Activated CD8-positive, alpha-beta T cell treated with anti-CD3 and anti-CD28 coated beads, Interleukin-2, amount 10 ng/mL, durations not matched to agents 7 days and 5 days (primary cell): ENCODE measurements around the gene OR10G3. TPM values are rescaled to one million over a fixed set of nuclear protein-coding genes. Genes with fewer than 3 reads are reported as not detected.
A peak's percentile ranks its signal among the peaks of the same experiment; 100 is the strongest.

Source experiments
- ATAC-seq: fragments of 150-1000 bp; cut with Tn5 transposase; one replicate; pipeline ENCODE4 v1.10.0; 2021; ENCODE audit warnings: moderate library complexity
- CTCF ChIA-PET: fragments of 350-600 bp; sonication (Branson Sonifier 250); formaldehyde crosslinking; loops from one replicate; lab custom pipeline; 2021; ENCODE audit warnings: antibody characterized with exemption; lab: Charles Lee
- POLR2A ChIA-PET: fragments of 350-600 bp; sonication (Branson Sonifier 250); formaldehyde crosslinking; loops from one replicate; lab custom pipeline; 2021; ENCODE audit warnings: antibody characterized with exemption; lab: Charles Lee
- DNase-seq: peaks from one replicate; pipeline ENCODE4 v3.0.0-alpha.2; 2020
- H3K27ac Mint-ChIP-seq: one replicate; pipeline ENCODE4 v1.8.0; 2021; ENCODE audit warnings: mild to moderate bottlenecking, mixed read lengths
- H3K27me3 Mint-ChIP-seq: one replicate; pipeline ENCODE4 v1.8.0; 2021; ENCODE audit warnings: low read depth, mixed read lengths
- H3K36me3 Mint-ChIP-seq: one replicate; pipeline ENCODE4 v1.8.0; 2021; ENCODE audit warnings: low read depth, mixed read lengths
- H3K4me1 Mint-ChIP-seq: one replicate; pipeline ENCODE4 v1.8.0; 2021; ENCODE audit warnings: low read depth, mixed read lengths
- H3K4me3 Mint-ChIP-seq: one replicate; pipeline ENCODE4 v1.8.0; 2021; ENCODE audit warnings: mild to moderate bottlenecking, mixed read lengths
- H3K9me3 Mint-ChIP-seq: one replicate; pipeline ENCODE4 v1.8.0; 2022; ENCODE audit warnings: mixed read lengths; ENCODE audit not compliant: insufficient read depth
- total RNA-seq, 2 experiments: library from RNA; stranded (reverse); gene quantifications; one replicate each; pipeline ENCODE4 v1.2.3, GENCODE V29; 2021

OR10G3 gene
- total RNA-seq, 2 experiments from 2014 or later, result not detected

- Mint-ChIP-seq H3K27me3 (peaks cover 56% of the 10 kb centered on the region), H3K9me3 (no peaks in the 10 kb centered on the region), H3K36me3 (no peaks in the 10 kb centered on the region), H3K4me3 (no peak overlapping the region), H3K4me1 (peaks cover 5% of the 10 kb centered on the region), H3K27ac (no peak overlapping the region)
- CTCF ChIA-PET, result interaction anchor here (1.0 to 1.1 kb wide), 2 partner anchors 21 to 36 kb away, joined by 3 to 11 read pairs; no protein-coding TSS in a partner anchor
- POLR2A ChIA-PET, result no interaction called here
- ATAC-seq (peak; percentile 44), DNase-seq (no peak)
These were observed 45.3 kb downstream of the OR10G3 start for GRCh38 chr14:21534576-21534975.

DNA sequence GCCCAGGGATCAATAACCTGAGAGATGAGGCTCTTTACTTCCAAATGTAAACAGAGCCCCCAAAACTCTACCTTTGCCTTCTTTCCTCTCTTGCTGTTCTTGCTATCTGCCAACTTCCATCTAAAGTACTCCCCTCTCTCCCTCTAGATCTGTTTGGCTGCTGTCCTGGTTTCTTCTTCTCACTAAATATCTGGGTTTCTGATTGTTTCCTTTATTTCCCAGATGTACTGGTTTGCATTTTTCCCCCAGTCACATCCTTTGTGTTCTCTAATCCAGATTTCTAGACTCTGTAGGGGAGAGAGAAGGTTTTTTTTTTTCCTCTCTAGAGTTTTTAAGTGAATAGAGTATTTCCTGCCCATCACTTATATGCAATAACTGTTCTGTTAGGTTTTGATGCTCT is 46.6 kb downstream of the OR10G3 start:
- Mint-ChIP-seq H3K9me3 (no peaks in the 10 kb centered on the region), H3K27ac (no peak overlapping the region), H3K4me1 (peaks cover 5% of the 10 kb centered on the region), H3K4me3 (no peak overlapping the region), H3K27me3 (peaks cover 43% of the 10 kb centered on the region), H3K36me3 (no peaks in the 10 kb centered on the region)
- POLR2A ChIA-PET, result no interaction called here
- DNase-seq (no peak), ATAC-seq (no peak)
- CTCF ChIA-PET, result no interaction called here

- ChIA-PET CTCF (no interaction called here), POLR2A (no interaction called here)
- Mint-ChIP-seq H3K4me1 (peaks cover 16% of the 10 kb centered on the region), H3K4me3 (no peak overlapping the region), H3K27me3 (peaks cover 16% of the 10 kb centered on the region), H3K27ac (no peak overlapping the region), H3K36me3 (no peaks in the 10 kb centered on the region), H3K9me3 (no peaks in the 10 kb centered on the region)
- DNase-seq, result no peak
- no peak for ATAC-seq
These were observed 50.4 kb downstream of the OR10G3 start for GRCh38 chr14:21529515-21529914.

GRCh38 chr14:21528381-21529348 is 51.2 kb downstream of the OR10G3 start:
- ChIA-PET CTCF (interaction anchor here (1.1 to 3.9 kb wide), 3 partner anchors 28 to 51 kb away, joined by 3 to 33 read pairs (median 4); no protein-coding TSS in a partner anchor), POLR2A (interaction anchor here (0.6 kb wide), 1 partner anchor 30 kb away, joined by 3 read pairs; no protein-coding TSS in a partner anchor)
- Mint-ChIP-seq H3K4me3 (no peak overlapping the region), H3K9me3 (no peaks in the 10 kb centered on the region), H3K4me1 (peaks cover 17% of the 10 kb centered on the region), H3K36me3 (no peaks in the 10 kb centered on the region), H3K27ac (no peak overlapping the region), H3K27me3 (peaks cover 10% of the 10 kb centered on the region)
- no peak for DNase-seq
- ATAC-seq, result no peak

GRCh38 chr14:21527318-21527679 is 52.6 kb downstream of the OR10G3 start:
- ChIA-PET CTCF (interaction anchor here (1.1 to 3.9 kb wide), 5 partner anchors 29 to 72 kb away, joined by 3 to 33 read pairs (median 3); partner anchors contain the start of gene CHD8), POLR2A (interaction anchor here (1.2 kb wide), 1 partner anchor 19 kb away, joined by 4 read pairs; no protein-coding TSS in a partner anchor)
- peak overlapping the region; percentile 15 for H3K4me3 Mint-ChIP-seq
- H3K9me3 Mint-ChIP-seq, result no peaks in the 10 kb centered on the region
- ATAC-seq, result no peak
- peaks cover 17% of the 10 kb centered on the region for H3K4me1 Mint-ChIP-seq
- peaks cover 8% of the 10 kb centered on the region for H3K27me3 Mint-ChIP-seq
- no peak for DNase-seq
- H3K36me3 Mint-ChIP-seq, result no peaks in the 10 kb centered on the region
- no peak overlapping the region for H3K27ac Mint-ChIP-seq

DNA sequence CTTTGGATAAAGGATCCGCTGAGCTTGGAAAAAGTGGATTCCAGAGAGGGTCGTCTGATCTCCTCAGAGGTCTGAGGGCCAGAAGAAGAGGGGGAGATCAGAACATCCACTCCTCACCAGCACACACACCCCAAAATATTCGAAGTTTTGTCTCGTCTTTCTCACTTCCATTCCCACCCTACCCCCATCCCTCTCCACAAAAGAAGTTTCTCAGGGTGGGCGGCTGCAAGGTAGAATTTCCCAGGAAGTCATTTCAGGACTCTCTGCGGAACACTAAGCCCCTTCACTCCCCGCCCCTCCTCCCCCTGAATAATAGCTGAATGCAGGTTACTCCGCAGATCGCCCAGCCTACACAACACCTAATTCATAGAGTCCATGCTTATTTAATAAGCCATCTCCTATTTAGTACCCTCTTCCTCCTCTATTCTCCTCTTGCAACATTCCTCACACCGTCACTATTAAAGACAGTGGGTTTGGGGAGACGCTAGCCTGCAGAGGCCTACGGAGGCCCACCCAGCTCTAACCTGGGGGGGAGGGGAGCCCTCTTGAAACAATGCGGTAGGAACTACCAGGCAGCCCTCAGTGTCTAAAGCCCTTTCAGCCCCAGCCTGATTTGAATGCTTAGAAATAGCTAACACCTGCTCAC is 53.1 kb downstream of the OR10G3 start:
- H3K36me3 Mint-ChIP-seq, result no peaks in the 10 kb centered on the region
- DNase-seq (no peak), ATAC-seq (no peak)
- H3K27me3 Mint-ChIP-seq, result peaks cover 7% of the 10 kb centered on the region
- H3K4me1 Mint-ChIP-seq, result peaks cover 17% of the 10 kb centered on the region
- H3K9me3 Mint-ChIP-seq, result no peaks in the 10 kb centered on the region
- ChIA-PET POLR2A (interaction anchor here (1.2 to 1.5 kb wide), 3 partner anchors 16 to 70 kb away, joined by 4 to 21 read pairs (median 4); partner anchors contain the start of gene METTL3), CTCF (interaction anchor here (0.8 to 3.9 kb wide), 9 partner anchors 10 to 99 kb away, joined by 3 to 33 read pairs (median 3); partner anchors contain the start of genes CHD8, METTL3 and TOX4)
- H3K27ac Mint-ChIP-seq, result no peak overlapping the region
- H3K4me3 Mint-ChIP-seq, result peak overlapping the region; percentile 72

DNA sequence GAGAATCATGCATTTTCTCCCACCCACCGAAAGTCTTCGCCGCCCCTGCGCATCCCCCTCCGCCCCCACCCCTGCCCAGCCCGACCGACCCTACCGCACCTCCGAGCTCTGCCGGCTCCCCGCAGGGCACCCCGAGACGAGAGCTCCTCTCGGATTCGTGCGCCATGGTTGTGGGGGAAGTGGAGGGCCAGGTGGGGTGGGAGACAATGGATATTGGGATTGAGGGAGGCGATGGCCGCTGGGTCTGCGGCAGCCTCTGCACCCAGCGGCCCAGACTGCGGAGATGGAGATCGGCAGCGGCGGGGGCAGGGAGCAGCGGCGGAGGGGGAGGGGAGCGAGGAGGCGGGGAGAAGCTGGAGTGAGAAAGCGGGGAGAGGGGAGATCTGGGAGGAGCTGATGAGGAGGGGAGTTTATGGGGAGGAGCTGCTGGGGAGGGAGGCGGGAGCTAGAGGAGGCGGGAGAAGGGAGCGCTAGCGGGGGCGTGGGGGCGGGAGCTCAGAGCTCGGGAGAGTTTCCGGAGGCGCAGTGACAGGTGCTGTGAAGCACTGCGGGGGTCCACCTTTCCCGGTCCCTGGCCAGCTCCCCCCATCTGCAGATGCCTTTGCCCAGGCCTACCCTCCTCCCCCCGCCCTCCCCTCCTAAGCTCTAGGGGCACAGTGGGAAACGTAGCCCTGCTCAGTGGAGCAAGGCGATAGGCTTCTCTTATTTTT is 53.8 kb downstream of the OR10G3 start, which contains the start of gene SALL2:
Gene SALL2, minus strand, starts transcription at position 385 of the 710 bp plus-strand sequence. Its CDS starts 219 bp downstream, at position 166.
- peak; percentile 86 for ATAC-seq
- POLR2A ChIA-PET, result interaction anchor here (0.7 to 1.5 kb wide), 4 partner anchors 15 to 69 kb away, joined by 4 to 21 read pairs (median 4); partner anchors contain the start of gene METTL3

DNA sequence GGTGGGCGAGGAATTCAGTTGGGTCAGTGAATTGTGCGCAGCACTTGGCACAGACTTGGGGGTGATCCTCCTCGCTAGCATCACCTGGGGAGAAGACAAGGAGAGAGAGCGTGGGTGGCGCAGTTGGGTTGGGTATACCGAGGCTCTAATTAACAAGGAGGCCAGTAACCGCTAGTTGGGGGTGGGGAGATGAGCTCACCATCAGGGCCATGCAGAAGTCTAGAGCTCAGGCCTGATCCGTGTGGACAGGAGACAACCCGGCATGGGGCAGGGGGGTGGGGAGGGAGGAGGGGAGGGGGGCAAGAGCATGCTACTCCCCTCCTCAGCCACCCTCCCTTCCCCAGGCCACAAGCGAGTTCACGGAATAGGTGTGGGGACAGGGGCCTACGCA is 54.3 kb downstream of the OR10G3 start:
- H3K27me3 Mint-ChIP-seq, result peaks cover 7% of the 10 kb centered on the region
- ATAC-seq (no peak), DNase-seq (no peak)
- POLR2A ChIA-PET, result interaction anchor here (0.7 to 1.5 kb wide), 3 partner anchors 15 to 69 kb away, joined by 4 to 21 read pairs (median 4); partner anchors contain the start of gene METTL3
- H3K36me3 Mint-ChIP-seq, result no peaks in the 10 kb centered on the region
- peak overlapping the region; percentile 72 for H3K4me3 Mint-ChIP-seq
- CTCF ChIA-PET, result interaction anchor here (1.0 to 3.9 kb wide), 5 partner anchors 8 to 31 kb away, joined by 3 to 33 read pairs (median 6); partner anchors contain the start of gene METTL3
- peaks cover 18% of the 10 kb centered on the region for H3K4me1 Mint-ChIP-seq
- peak overlapping the region; percentile 13 for H3K27ac Mint-ChIP-seq
- H3K9me3 Mint-ChIP-seq, result no peaks in the 10 kb centered on the region

More for the DNA sequence above, 53.8 kb downstream of the OR10G3 start, which contains the start of gene SALL2:
- Mint-ChIP-seq H3K36me3 (no peaks in the 10 kb centered on the region), H3K4me3 (peak within 1 kb of the TSS; percentile 72), H3K27ac (peak within 1 kb of the TSS; percentile 13), H3K27me3 (peaks cover 7% of the 10 kb centered on the region), H3K4me1 (peaks cover 17% of the 10 kb centered on the region), H3K9me3 (no peaks in the 10 kb centered on the region)
- DNase-seq, result peak; percentile 70
- CTCF ChIA-PET, result interaction anchor here (0.8 to 3.9 kb wide), 8 partner anchors 9 to 98 kb away, joined by 3 to 33 read pairs (median 4); partner anchors contain the start of genes CHD8, METTL3 and TOX4

DNA sequence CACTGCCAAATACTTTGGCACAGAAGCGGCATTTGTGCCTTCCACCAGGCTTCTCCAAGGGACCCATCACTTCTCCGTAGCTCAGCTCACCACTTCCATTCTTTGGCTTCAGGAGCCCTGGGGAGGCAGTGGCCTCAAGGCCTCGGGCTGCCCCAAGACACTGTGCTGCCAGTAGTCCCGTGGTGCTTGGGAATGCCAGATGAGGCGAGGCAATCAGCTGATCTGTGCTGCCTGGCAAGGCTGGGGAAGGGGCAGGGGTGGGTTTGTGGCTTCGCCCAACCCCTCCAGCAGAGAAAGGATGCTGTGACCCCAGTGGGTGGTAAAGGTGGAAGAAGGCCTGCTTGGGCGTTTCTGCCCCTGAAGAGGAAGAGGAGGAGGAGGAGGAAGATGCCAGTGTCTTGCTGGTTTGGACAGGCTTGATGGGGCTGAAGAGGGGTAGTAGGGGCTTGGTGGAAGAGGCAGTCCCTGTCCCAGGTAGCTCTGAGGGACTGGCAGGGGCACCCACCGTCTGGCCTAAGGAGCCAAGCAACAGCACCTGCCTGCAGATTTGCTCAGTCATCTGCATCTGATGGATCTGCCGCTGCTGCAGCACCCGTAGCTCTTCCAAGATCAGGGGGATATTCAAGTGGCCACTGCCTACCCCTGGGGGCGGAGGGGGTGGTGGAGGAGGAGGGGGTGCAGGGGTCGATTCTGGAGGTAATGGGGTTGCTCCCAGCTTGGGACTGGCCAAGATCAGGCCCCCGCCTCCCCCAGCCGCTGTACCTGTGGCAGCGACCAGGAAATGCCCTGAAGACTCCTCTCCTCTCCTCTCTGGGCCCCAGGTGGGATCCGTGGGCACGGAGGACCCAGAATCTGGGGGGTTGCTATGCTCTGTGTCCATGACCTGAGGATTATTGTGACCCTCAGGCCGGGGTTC is 55.0 kb downstream of the OR10G3 start:
- Mint-ChIP-seq H3K4me3 (peak overlapping the region; percentile 65), H3K4me1 (peaks cover 20% of the 10 kb centered on the region), H3K9me3 (no peaks in the 10 kb centered on the region), H3K27me3 (peaks cover 5% of the 10 kb centered on the region), H3K27ac (no peak overlapping the region), H3K36me3 (no peaks in the 10 kb centered on the region)
- POLR2A ChIA-PET, result no interaction called here
- CTCF ChIA-PET, result interaction anchor here (0.6 to 0.9 kb wide), 2 partner anchors 11 to 1031 kb away, joined by 3 read pairs; no protein-coding TSS in a partner anchor
- no peak for ATAC-seq
- no peak for DNase-seq

- ATAC-seq, result no peak
- Mint-ChIP-seq H3K4me3 (no peak overlapping the region), H3K27ac (no peak overlapping the region), H3K27me3 (peaks cover 11% of the 10 kb centered on the region), H3K36me3 (no peaks in the 10 kb centered on the region), H3K4me1 (peaks cover 20% of the 10 kb centered on the region), H3K9me3 (no peaks in the 10 kb centered on the region)
- no peak for DNase-seq
- ChIA-PET POLR2A (interaction anchor here (1.2 kb wide), 1 partner anchor 13 kb away, joined by 6 read pairs; the partner anchor contains the start of gene METTL3), CTCF (interaction anchor here (1.1 to 1.6 kb wide), 3 partner anchors 10 to 58 kb away, joined by 3 to 5 read pairs (median 3); no protein-coding TSS in a partner anchor)
These were observed 56.7 kb downstream of the OR10G3 start for GRCh38 chr14:21523203-21523602.
